Esophagus squamous epithelium (tissue), 4 donors: ENCODE data around the gene RASSF1.

ENCODE experiments used
- POLR2A ChIP-seq, 4 donors: fragments of 450-650 bp; IDR thresholded peaks; one replicate each; pipeline ENCODE4 v1.6.1; 2017; ENCODE audit warnings: antibody characterized with exemption in 4 of 4, mild to moderate bottlenecking in 4 of 4, moderate library complexity in 3 of 4
- TF ChIP-seq, protein P1 (sequence below), 6 experiments: fragments of 450-650 bp in 4 of 6; fragments of 200-600 bp in 2 of 6; sonication (generic) in 2 of 6; IDR thresholded peaks; one replicate each; pipeline ENCODE4 v1.5.1; 2016 to 2019; ENCODE audit warnings: antibody characterized with exemption in 6 of 6, mild to moderate bottlenecking in 4 of 6, moderate library complexity in 4 of 6

DNA sequence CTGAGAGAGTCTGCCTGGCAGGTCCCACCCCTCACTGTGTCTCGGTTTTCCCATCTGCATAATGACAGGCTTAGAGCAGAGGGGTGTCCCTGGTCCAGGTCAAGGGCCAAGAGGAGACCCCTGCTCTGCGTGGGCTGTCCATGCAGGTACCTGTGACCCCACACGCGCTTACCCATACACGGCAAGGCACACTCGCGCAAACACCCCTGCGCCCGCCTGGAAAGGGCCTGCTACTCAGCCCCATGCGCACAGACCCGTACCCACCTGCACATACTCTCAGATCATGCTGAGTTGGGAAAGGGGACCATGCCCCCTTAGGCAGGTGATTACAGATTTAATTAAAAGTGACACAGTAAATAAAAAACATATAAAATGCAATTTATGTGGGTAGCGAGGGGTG is 42.1 kb upstream of the RASSF1 start:
- TF ChIP-seq, protein P1, sequence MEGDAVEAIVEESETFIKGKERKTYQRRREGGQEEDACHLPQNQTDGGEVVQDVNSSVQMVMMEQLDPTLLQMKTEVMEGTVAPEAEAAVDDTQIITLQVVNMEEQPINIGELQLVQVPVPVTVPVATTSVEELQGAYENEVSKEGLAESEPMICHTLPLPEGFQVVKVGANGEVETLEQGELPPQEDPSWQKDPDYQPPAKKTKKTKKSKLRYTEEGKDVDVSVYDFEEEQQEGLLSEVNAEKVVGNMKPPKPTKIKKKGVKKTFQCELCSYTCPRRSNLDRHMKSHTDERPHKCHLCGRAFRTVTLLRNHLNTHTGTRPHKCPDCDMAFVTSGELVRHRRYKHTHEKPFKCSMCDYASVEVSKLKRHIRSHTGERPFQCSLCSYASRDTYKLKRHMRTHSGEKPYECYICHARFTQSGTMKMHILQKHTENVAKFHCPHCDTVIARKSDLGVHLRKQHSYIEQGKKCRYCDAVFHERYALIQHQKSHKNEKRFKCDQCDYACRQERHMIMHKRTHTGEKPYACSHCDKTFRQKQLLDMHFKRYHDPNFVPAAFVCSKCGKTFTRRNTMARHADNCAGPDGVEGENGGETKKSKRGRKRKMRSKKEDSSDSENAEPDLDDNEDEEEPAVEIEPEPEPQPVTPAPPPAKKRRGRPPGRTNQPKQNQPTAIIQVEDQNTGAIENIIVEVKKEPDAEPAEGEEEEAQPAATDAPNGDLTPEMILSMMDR (IDR thresholded peaks at IDR 0.05), result no peak
- TF ChIP-seq POLR2A (IDR thresholded peaks at IDR 0.05), result no peak
